CD4-positive, alpha-beta T cell (primary cell): ENCODE measurements around the gene ATG2B. TPM values are rescaled to one million over a fixed set of nuclear protein-coding genes. Genes with fewer than 3 reads are reported as not detected.

Source experiments
- ATAC-seq: fragments of 200-7000 bp; cut with Tn5 transposase; one replicate; pipeline ENCODE4 v1.10.0; 2022; ENCODE audit warnings: mild to moderate bottlenecking; ENCODE audit not compliant: poor library complexity
- CTCF ChIA-PET: fragments of 350-600 bp; sonication (Branson Sonifier 250); formaldehyde crosslinking; loops from one replicate; lab custom pipeline; 2021; ENCODE audit warnings: antibody characterized with exemption, inconsistent platforms; lab: Charles Lee
- POLR2A ChIA-PET: fragments of 350-600 bp; sonication (Branson Sonifier 250); formaldehyde crosslinking; loops from one replicate; lab custom pipeline; 2021; ENCODE audit warnings: antibody characterized with exemption, inconsistent platforms; lab: Charles Lee
- DNase-seq, 14 experiments: peaks; one replicate each; pipeline ENCODE4 v3.0.0-alpha.2; 2013 to 2020; ENCODE audit warnings: mixed read lengths in 2 of 14
- H3K27ac ChIP-seq, 2 donors: one replicate each; pipeline versions ENCODE4 v1.5.1 to v1.7.0; 2013; ENCODE audit warnings: low read length in 2 of 2, low read depth in 1 of 2, mild to moderate bottlenecking in 1 of 2
- H3K27me3 ChIP-seq, 2 experiments: 1 replicate in 1 of 2; 2 replicates in 1 of 2; pipeline versions ENCODE4 v1.6.1 to v1.7.0; 2013; ENCODE audit warnings: low read length in 2 of 2, control low read depth in 1 of 2, mild to moderate bottlenecking in 1 of 2, moderate library complexity in 1 of 2; ENCODE audit not compliant: insufficient read depth in 2 of 2, control insufficient read depth in 1 of 2
- H3K36me3 ChIP-seq: one replicate; pipeline ENCODE4 v1.6.1; 2013; ENCODE audit warnings: low read length, control low read depth; ENCODE audit not compliant: insufficient read depth
- H3K4me1 ChIP-seq: one replicate; pipeline ENCODE4 v1.6.1; 2013; ENCODE audit warnings: low read length, control low read depth; ENCODE audit not compliant: insufficient read depth
- H3K4me3 ChIP-seq: one replicate; pipeline ENCODE4 v1.5.1; 2013; ENCODE audit warnings: mild to moderate bottlenecking, low read length, moderate library complexity
- H3K9me3 ChIP-seq, 2 experiments: 1 replicate in 1 of 2; 2 replicates in 1 of 2; pipeline versions ENCODE4 v1.6.1 to v1.7.0; 2013; ENCODE audit warnings: low read length in 2 of 2, mild to moderate bottlenecking in 2 of 2, control low read depth in 1 of 2, moderate library complexity in 1 of 2; ENCODE audit not compliant: control insufficient read depth in 1 of 2, insufficient read depth in 1 of 2
- H3K27ac Mint-ChIP-seq: one replicate; pipeline ENCODE4 v1.8.0; 2020; ENCODE audit warnings: mixed read lengths
- H3K27me3 Mint-ChIP-seq: one replicate; pipeline ENCODE4 v1.8.0; 2021; ENCODE audit warnings: mixed read lengths
- H3K36me3 Mint-ChIP-seq: one replicate; pipeline ENCODE4 v1.8.0; 2021; ENCODE audit warnings: low read depth, mixed read lengths
- H3K4me1 Mint-ChIP-seq: one replicate; pipeline ENCODE4 v1.8.0; 2021; ENCODE audit warnings: low read depth, mixed read lengths
- H3K4me3 Mint-ChIP-seq: one replicate; pipeline ENCODE4 v1.8.0; 2020; ENCODE audit warnings: mild to moderate bottlenecking, mixed read lengths
- H3K9me3 Mint-ChIP-seq: one replicate; pipeline ENCODE4 v1.8.0; 2020; ENCODE audit warnings: mixed read lengths
- CTCF ChIP-seq: fragments of 200-600 bp; IDR thresholded peaks from one replicate; pipeline ENCODE4 v1.8.0; 2022; ENCODE audit warnings: antibody characterized with exemption, mild to moderate bottlenecking
- intact Hi-C, 2 experiments: fragments of 100-400 bp; cut with DNase I in 1 of 2; cut with micrococcal nuclease in 1 of 2; formaldehyde crosslinking; loops; one replicate each; pipeline versions ENCODE4 v1.15.1 to v1.9.0; 2023 to 2025; cut with DNase I, micrococcal nuclease
- total RNA-seq, 174 experiments: library from RNA in 2 of 174; stranded (reverse) in 2 of 174; gene quantifications; one replicate each; pipeline ENCODE4 v1.2.3 and lab custom pipeline; 2021 to 2026

The ATG2B gene
- total RNA-seq, 2 experiments from 2014 or later, result 20.1 to 20.2 TPM

GRCh38 chr14:96233661-96234060, 129.5 kb downstream of the ATG2B start:
- peaks cover 0 to under 1% of the 10 kb centered on the region in 2 experiments for H3K9me3 ChIP-seq
- no peaks in the 10 kb centered on the region for H3K9me3 Mint-ChIP-seq
- peaks cover 0 to 4% of the 10 kb centered on the region in 2 experiments for H3K27me3 ChIP-seq
- H3K27me3 Mint-ChIP-seq, result peaks cover 4% of the 10 kb centered on the region
- CTCF ChIA-PET, result no interaction called here
- ATAC-seq (no peak), DNase-seq (no peak)
- H3K27ac ChIP-seq, result no peak overlapping the region
- H3K4me1 Mint-ChIP-seq, result peaks cover 4% of the 10 kb centered on the region
- H3K27ac Mint-ChIP-seq, result no peak overlapping the region
- no peaks in the 10 kb centered on the region for H3K36me3 ChIP-seq
- no peaks in the 10 kb centered on the region for H3K4me1 ChIP-seq
- no peak for TF ChIP-seq CTCF
- H3K4me3 ChIP-seq, result no peak overlapping the region
- H3K36me3 Mint-ChIP-seq, result no peaks in the 10 kb centered on the region
- no peak overlapping the region for H3K4me3 Mint-ChIP-seq
- intact Hi-C loops, result no loop called here
- POLR2A ChIA-PET, result no interaction called here

GRCh38 chr14:96232506-96232905, 130.6 kb downstream of the ATG2B start:
- intact Hi-C loops, result no loop called here
- no peak for ATAC-seq
- Mint-ChIP-seq H3K9me3 (no peaks in the 10 kb centered on the region), H3K36me3 (no peaks in the 10 kb centered on the region), H3K4me1 (peaks cover 4% of the 10 kb centered on the region), H3K4me3 (no peak overlapping the region), H3K27ac (no peak overlapping the region), H3K27me3 (peaks cover 4% of the 10 kb centered on the region)
- Histone ChIP-seq H3K36me3 (no peaks in the 10 kb centered on the region), H3K27me3 (peaks cover 0 to 6% of the 10 kb centered on the region in 2 experiments), H3K27ac (no peak overlapping the region), H3K4me1 (no peaks in the 10 kb centered on the region), H3K9me3 (peaks cover 0 to 12% of the 10 kb centered on the region in 2 experiments), H3K4me3 (no peak overlapping the region)
- no peak for DNase-seq
- ChIA-PET POLR2A (no interaction called here), CTCF (no interaction called here)
- TF ChIP-seq CTCF, result no peak

GRCh38 chr14:96231526-96232130, 131.5 kb downstream of the ATG2B start:
- H3K27ac Mint-ChIP-seq, result no peak overlapping the region
- H3K4me3 ChIP-seq, result no peak overlapping the region
- intact Hi-C loops, result no loop called here

More at GRCh38 chr14:96231526-96232130, 131.5 kb downstream of the ATG2B start:
- Histone ChIP-seq H3K9me3 (peaks cover 0 to 12% of the 10 kb centered on the region in 2 experiments), H3K36me3 (no peaks in the 10 kb centered on the region), H3K4me1 (no peaks in the 10 kb centered on the region), H3K27ac (no peak overlapping the region), H3K27me3 (peaks cover 0 to 6% of the 10 kb centered on the region in 2 experiments)
- CTCF ChIA-PET, result no interaction called here
- H3K27me3 Mint-ChIP-seq, result peaks cover 4% of the 10 kb centered on the region
- no peak for ATAC-seq
- no peak overlapping the region for H3K4me3 Mint-ChIP-seq
- H3K9me3 Mint-ChIP-seq, result no peaks in the 10 kb centered on the region
- no peak for TF ChIP-seq CTCF
- POLR2A ChIA-PET, result no interaction called here
- no peak for DNase-seq
- peaks cover 4% of the 10 kb centered on the region for H3K4me1 Mint-ChIP-seq
- no peaks in the 10 kb centered on the region for H3K36me3 Mint-ChIP-seq
